Psoas muscle (tissue), 8 donors: ENCODE measurements around the gene PRKD2. TPM values are rescaled to one million over a fixed set of nuclear protein-coding genes. Genes with fewer than 3 reads are reported as not detected.

Source experiments
- ATAC-seq, 4 donors: fragments of 200-7000 bp; cut with Tn5 transposase; one replicate each; pipeline ENCODE4 v1.9.1; 2020; ENCODE audit warnings: moderate library complexity in 3 of 4, mild to moderate bottlenecking in 2 of 4
- DNase-seq, 2 donors: peaks; one replicate each; pipeline ENCODE4 v3.0.0-alpha.2; 2020
- H3K27ac ChIP-seq: fragments of 200-600 bp; one replicate; pipeline ENCODE4 v1.8.0; 2022
- H3K27me3 ChIP-seq, 3 donors: fragments of 200-600 bp in 1 of 3; one replicate each; pipeline versions ENCODE4 v1.6.1 to v1.8.0; 2013 to 2022; ENCODE audit warnings: low read length in 2 of 3, mild to moderate bottlenecking in 2 of 3, moderate library complexity in 1 of 3; ENCODE audit not compliant: insufficient read depth in 3 of 3
- H3K36me3 ChIP-seq, 2 donors: fragments of 200-600 bp in 1 of 2; one replicate each; pipeline versions ENCODE4 v1.6.1 to v1.8.0; 2013 to 2022; ENCODE audit warnings: low read depth in 1 of 2, mild to moderate bottlenecking in 1 of 2, moderate library complexity in 1 of 2; ENCODE audit not compliant: insufficient read depth in 1 of 2
- H3K4me1 ChIP-seq: fragments of 200-600 bp; one replicate; pipeline ENCODE4 v1.8.0; 2022
- H3K4me3 ChIP-seq: fragments of 200-600 bp; one replicate; pipeline ENCODE4 v1.8.0; 2022; ENCODE audit warnings: mild to moderate bottlenecking
- H3K9me3 ChIP-seq: fragments of 200-600 bp; one replicate; pipeline ENCODE4 v1.8.0; 2022
- WGBS, 3 donors: extraction: QIAGEN DNeasy Blood & Tissue Kit; methylation state at CpG; one replicate each; pipeline versions ENCODE4 v1.1.6 to v1.1.7; 2013; 5-methylcytosine and 5-hydroxymethylcytosine counted together
- intact Hi-C, 2 donors: fragments of 100-400 bp; cut with DNase I; formaldehyde crosslinking; loops; one replicate each; pipeline versions ENCODE4 v1.11.0 to v1.14.2; 2022
- polyA plus RNA-seq, 3 donors: library from polyadenylated mRNA; stranded (reverse); fragments of 200-250 nt; gene quantifications; one replicate each; pipeline ENCODE4 v1.2.3, GENCODE V29; 2013
- total RNA-seq, 4 donors: library from RNA; stranded (reverse); fragmentation: NEBNext Ultra II Directional in 2 of 4; extraction: Animal tissue kit (Norgen Biotek cat#: 25700) in 2 of 4; gene quantifications; one replicate each; pipeline versions ENCODE4 v1.2.1 to v1.2.4, GENCODE V29; 2021 to 2023
- TF ChIP-seq, protein P1 (sequence below): fragments of 200-600 bp; IDR thresholded peaks from one replicate; pipeline ENCODE4 v1.8.0; 2022; ENCODE audit warnings: antibody characterized with exemption
- donor health status: healthy with polysubstance abuse.
- donor health status: DM: no; HTN: no; CAD: no; lungs with moderate emphysema.
- donor health status: Bipolar disorder and iron deficiency.
- donor health status: healthy.
- donor health status: DM: yes; HTN: yes; CAD: no.
- donor health status: DM: no; HTN: no; CAD: no.
- donor health status: DM: no; HTN: no; CAD: no.
- donor health status: DM: yes; HTN: yes; CAD: no.

The PRKD2 gene
- total and polyA plus RNA-seq, 7 donors = 4.0 to 9.1 (median 6.9) TPM

DNA sequence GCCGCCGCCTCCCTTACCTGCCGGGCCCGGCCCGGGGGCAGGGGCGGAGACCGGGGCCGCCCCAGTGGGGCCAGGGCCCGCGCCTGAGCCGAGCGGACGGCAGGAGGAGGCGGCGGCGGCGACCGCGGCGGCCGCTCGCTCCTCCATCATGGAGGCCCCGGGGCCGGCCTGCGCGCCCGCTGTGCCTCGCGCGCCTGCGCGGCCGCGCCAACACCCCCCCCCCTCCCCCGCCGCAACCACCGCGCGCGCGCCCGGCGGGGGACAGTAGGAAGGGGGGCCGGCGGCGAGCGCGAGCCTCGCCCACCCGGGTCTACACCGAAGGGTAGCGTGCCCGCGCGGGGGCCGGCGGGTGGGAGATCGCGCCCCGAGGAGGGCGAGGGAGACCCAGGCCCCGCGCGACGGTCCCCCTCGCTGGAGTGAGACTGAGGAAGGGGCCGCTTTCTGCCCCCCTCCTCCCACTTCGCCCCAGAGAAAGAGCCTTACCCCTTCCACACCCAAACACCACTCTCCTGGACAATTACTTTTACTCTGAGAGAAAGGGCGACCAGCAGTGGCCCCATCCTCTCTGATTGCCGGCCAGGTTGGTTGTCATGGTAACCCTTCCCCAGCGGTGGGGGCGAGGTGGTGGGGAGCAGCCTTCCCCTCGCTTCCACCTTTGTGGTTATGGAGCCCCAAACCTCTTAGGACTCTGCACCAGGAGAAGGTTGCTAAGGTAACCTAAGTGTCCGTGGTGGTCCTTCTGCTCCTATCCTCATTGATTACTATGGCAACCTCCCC, 29.6 kb upstream of the PRKD2 start, which contains the start of gene STRN4:
TSS of gene STRN4 (minus strand) at position 170 of the 777 bp plus-strand sequence. CDS start at position 150, 20 bp downstream.
- DNase-seq = peak; percentile 68 to 75
- Histone ChIP-seq H3K4me1 (peaks cover 39% of the 10 kb centered on the region), H3K27me3 (no peaks in the 10 kb centered on the region), H3K27ac (peak within 1 kb of the TSS; percentile 95), H3K36me3 (peaks cover 0 to 32% of the 10 kb centered on the region in 2 donors), H3K9me3 (no peaks in the 10 kb centered on the region), H3K4me3 (peak within 1 kb of the TSS; percentile 99)
- intact Hi-C loops = loop anchor here in 1 of 2 donors (5.0 kb wide), 1 partner anchor 44 kb away; no protein-coding TSS in a partner anchor
- TF ChIP-seq, protein P1, sequence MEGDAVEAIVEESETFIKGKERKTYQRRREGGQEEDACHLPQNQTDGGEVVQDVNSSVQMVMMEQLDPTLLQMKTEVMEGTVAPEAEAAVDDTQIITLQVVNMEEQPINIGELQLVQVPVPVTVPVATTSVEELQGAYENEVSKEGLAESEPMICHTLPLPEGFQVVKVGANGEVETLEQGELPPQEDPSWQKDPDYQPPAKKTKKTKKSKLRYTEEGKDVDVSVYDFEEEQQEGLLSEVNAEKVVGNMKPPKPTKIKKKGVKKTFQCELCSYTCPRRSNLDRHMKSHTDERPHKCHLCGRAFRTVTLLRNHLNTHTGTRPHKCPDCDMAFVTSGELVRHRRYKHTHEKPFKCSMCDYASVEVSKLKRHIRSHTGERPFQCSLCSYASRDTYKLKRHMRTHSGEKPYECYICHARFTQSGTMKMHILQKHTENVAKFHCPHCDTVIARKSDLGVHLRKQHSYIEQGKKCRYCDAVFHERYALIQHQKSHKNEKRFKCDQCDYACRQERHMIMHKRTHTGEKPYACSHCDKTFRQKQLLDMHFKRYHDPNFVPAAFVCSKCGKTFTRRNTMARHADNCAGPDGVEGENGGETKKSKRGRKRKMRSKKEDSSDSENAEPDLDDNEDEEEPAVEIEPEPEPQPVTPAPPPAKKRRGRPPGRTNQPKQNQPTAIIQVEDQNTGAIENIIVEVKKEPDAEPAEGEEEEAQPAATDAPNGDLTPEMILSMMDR = no peak
- ATAC-seq = peak; percentile 67 to 72 (median 72)
- 1 to 5% (median 1%) methylated on average over 22 to 74 of the region's 74 CpGs for WGBS, 3 donors

DNA sequence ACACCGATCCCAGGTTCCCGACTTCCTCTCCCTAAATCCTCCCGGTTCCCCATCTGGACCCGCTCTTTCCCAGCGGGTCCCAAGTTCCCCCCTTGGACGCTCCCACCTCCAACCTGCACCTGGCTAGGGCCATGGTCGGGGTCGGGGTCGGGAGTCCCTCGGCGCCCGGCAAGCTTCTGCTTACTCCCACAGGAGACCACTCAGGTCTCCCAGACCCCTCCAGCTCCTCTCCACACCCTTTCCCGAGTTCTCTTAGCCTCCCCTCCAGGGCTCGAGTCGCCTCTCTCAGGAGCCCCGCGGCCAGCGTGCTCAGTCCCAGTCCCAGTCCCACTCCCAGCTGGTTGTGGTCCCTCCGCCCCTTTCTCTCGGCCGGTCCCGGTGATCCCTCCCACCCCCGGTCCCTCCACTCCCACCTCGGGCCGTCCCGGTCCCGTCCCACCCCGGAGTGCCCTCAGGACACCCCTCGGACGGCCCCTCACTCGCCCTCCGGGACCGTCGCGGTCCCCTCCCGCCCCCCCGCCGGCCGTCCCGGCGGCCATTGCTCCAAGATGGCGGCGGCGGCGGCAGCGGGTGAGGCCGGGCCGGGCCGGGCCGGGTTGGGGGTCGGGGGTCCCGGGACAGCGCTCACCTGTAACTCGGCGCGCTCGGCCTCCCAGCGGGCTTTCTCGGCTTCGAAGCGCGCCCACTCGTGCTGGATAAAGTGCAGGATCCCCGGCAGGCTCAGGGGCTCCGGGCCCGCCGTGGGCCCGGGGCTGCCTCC, 28.8 kb upstream of the PRKD2 start, which contains the start of gene FKRP:
TSS of gene FKRP (plus strand) at position 537 of the 760 bp plus-strand sequence. CDS start 9,394 bp downstream, outside the sequence.
- H3K4me3 ChIP-seq = peak within 1 kb of the TSS; percentile 99
- H3K27ac ChIP-seq = peak within 1 kb of the TSS; percentile 95
- intact Hi-C loops = loop anchor here in 1 of 2 donors (5.0 kb wide), 1 partner anchor 43 kb away; no protein-coding TSS in a partner anchor
- H3K4me1 ChIP-seq = peaks cover 45% of the 10 kb centered on the region
- H3K9me3 ChIP-seq = no peaks in the 10 kb centered on the region
- TF ChIP-seq, protein P1 = no peak
- DNase-seq (no peak), ATAC-seq (peak; percentile 39 to 71 (median 59))
- H3K36me3 ChIP-seq = peaks cover 0 to 27% of the 10 kb centered on the region in 2 donors
- H3K27me3 ChIP-seq = no peaks in the 10 kb centered on the region
- 0 to 1% (median 0%) methylated on average over 36 to 68 of the region's 68 CpGs for WGBS, 3 donors

DNA sequence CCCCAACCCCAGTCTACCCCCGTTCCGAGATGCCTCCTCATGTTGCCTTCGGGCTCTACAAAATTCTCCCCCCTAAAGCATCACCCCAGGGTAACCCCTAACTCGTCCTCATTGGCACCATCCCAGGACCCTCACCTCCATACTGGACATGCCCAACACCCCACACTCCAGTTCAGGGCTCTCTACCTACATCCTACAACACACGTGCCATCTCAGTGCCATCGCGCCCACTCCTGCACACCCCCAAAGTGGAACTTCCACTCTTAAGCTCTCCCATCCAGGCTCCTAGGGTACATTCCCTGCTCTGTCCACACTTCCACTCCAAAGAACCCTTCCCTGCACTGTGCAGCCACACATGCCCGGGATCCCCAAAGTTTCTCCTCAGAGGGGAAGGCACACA, 28.1 kb upstream of the PRKD2 start:
- Histone ChIP-seq H3K9me3 (no peaks in the 10 kb centered on the region), H3K4me3 (peak overlapping the region; percentile 99), H3K36me3 (peaks cover 0 to 20% of the 10 kb centered on the region in 2 donors), H3K4me1 (peaks cover 50% of the 10 kb centered on the region), H3K27me3 (no peaks in the 10 kb centered on the region), H3K27ac (peak overlapping the region; percentile 95)
- no peak for DNase-seq
- peak in 2 of 4 donors; percentile 8 to 13 for ATAC-seq
- TF ChIP-seq, protein P1 = no peak
- intact Hi-C loops = loop anchor here in 1 of 2 donors (5.0 kb wide), 1 partner anchor 43 kb away; no protein-coding TSS in a partner anchor
- 13 to 18% (median 14%) methylated on average over 8 of the region's 8 CpGs for WGBS, 3 donors

DNA sequence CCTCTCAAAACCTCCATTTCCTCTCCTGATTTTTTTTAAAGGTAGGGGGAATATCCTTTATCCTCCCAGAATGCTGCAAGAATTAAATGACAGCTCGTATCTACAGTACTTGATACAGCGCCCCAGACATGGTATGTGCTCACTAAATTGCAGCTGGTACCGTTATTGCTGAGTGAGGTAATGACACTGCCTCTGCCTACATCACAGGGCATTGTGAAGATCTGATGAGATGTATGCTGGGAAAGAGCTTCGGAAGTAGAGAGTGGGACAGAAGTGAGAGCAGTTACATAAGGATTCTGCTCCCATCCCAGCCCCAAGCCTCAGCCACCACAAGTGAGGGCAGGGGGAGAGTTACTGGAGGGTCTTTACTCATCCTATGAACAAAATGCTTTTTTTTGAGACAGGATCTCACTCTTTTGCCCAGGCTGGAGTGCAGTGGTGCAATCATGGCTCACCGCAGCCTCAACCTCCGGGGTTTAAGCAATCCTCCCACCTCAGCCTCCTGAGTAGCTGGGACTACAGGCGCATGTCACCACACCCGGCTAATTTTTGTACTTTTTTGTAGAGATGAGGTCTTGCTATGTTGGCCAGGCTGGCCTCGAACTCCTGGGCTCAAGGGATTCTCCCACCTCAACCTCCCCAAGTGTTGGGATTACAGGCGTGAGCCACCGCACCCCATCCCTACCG, 27.2 kb upstream of the PRKD2 start:
- H3K27ac ChIP-seq = no peak overlapping the region
- H3K4me1 ChIP-seq = peaks cover 55% of the 10 kb centered on the region
- ATAC-seq = no peak

More for the DNA sequence above, 27.2 kb upstream of the PRKD2 start:
- no peaks in the 10 kb centered on the region for H3K27me3 ChIP-seq
- peak overlapping the region; percentile 99 for H3K4me3 ChIP-seq
- no peak for DNase-seq
- no peaks in the 10 kb centered on the region for H3K9me3 ChIP-seq
- TF ChIP-seq, protein P1 = no peak
- H3K36me3 ChIP-seq = peaks cover 0 to 15% of the 10 kb centered on the region in 2 donors
- WGBS, 3 donors = 84 to 88% (median 86%) methylated on average over 12 of the region's 12 CpGs
- intact Hi-C loops = no loop called here
